CD14-positive monocyte (primary cell): Measurements from ENCODE around the gene BCORL1. TPM values are rescaled to one million over a fixed set of nuclear protein-coding genes. Genes with fewer than 3 reads are reported as not detected.
A peak's percentile ranks its signal among the peaks of the same experiment; 100 is the strongest.

Experiments used
- DNase-seq, 3 donors: peaks; one replicate each; pipeline ENCODE4 v3.0.0-alpha.2; 2011 to 2022
- H2AFZ ChIP-seq: 2 replicates; pipeline ENCODE4 v1.6.0; 2012; ENCODE audit warnings: mild to moderate bottlenecking, low read depth, low read length, inconsistent platforms; ENCODE audit not compliant: insufficient read depth, poor library complexity, severe bottlenecking
- H3K27ac ChIP-seq, 2 donors: 1 replicate in 1 of 2; 2 replicates in 1 of 2; pipeline ENCODE4 v1.5.1; 2012 to 2013; ENCODE audit warnings: low read length in 2 of 2, control low read depth in 1 of 2, inconsistent platforms in 1 of 2, low read depth in 1 of 2, mild to moderate bottlenecking in 1 of 2
- H3K27me3 ChIP-seq, 2 donors: one replicate each; pipeline versions ENCODE4 v1.6.0 to v1.6.1; 2011 to 2013; ENCODE audit warnings: low read length in 2 of 2; ENCODE audit not compliant: control insufficient read depth in 2 of 2, insufficient read depth in 2 of 2
- H3K36me3 ChIP-seq, 2 donors: replicated peaks in 1 of 2; 1 replicate in 1 of 2; 2 replicates in 1 of 2; pipeline versions ENCODE4 v1.5.1 to v1.6.1; 2012 to 2013; ENCODE audit warnings: low read length in 2 of 2, control low read depth in 1 of 2, inconsistent platforms in 1 of 2, mild to moderate bottlenecking in 1 of 2; ENCODE audit not compliant: insufficient read depth in 2 of 2, control insufficient read depth in 1 of 2
- H3K4me1 ChIP-seq, 2 donors: 1 replicate in 1 of 2; 2 replicates in 1 of 2; pipeline versions ENCODE4 v1.5.1 to v1.6.1; 2012 to 2013; ENCODE audit warnings: low read length in 2 of 2, control low read depth in 1 of 2, inconsistent platforms in 1 of 2, mild to moderate bottlenecking in 1 of 2, moderate library complexity in 1 of 2; ENCODE audit not compliant: insufficient read depth in 2 of 2, control insufficient read depth in 1 of 2
- H3K4me2 ChIP-seq: replicated peaks from 2 replicates; pipeline ENCODE3; 2012; ENCODE audit warnings: low read length, moderate library complexity, mild to moderate bottlenecking; ENCODE audit not compliant: poor library complexity, severe bottlenecking; ENCODE audit errors: extremely low read depth
- H3K4me3 ChIP-seq, 3 experiments: fragments of 200-600 bp in 1 of 3; sonication (generic) in 1 of 3; replicated peaks in 1 of 3; 1 replicate in 2 of 3; 2 replicates in 1 of 3; pipeline ENCODE4 v1.5.1; 2011 to 2013; ENCODE audit warnings: low read length in 3 of 3, mild to moderate bottlenecking in 3 of 3, control low read depth in 2 of 3, low read depth in 2 of 3, inconsistent platforms in 1 of 3, moderate library complexity in 1 of 3
- H3K79me2 ChIP-seq: 2 replicates; pipeline ENCODE4 v1.6.0; 2012; ENCODE audit warnings: mild to moderate bottlenecking, control low read depth, inconsistent platforms, low read length, moderate library complexity; ENCODE audit not compliant: insufficient read depth
- H3K9ac ChIP-seq: 2 replicates; pipeline ENCODE4 v1.6.0; 2017; ENCODE audit warnings: low read length, mild to moderate bottlenecking; ENCODE audit not compliant: insufficient read depth, poor library complexity, severe bottlenecking
- H3K9me3 ChIP-seq, 2 donors: replicated peaks in 1 of 2; 1 replicate in 1 of 2; 2 replicates in 1 of 2; pipeline versions ENCODE4 v1.5.1 to v1.6.1; 2012 to 2013; ENCODE audit warnings: low read length in 2 of 2, control low read depth in 1 of 2; ENCODE audit not compliant: control insufficient read depth in 1 of 2, insufficient read depth in 1 of 2
- H4K20me1 ChIP-seq: 2 replicates; pipeline ENCODE4 v1.6.0; 2012; ENCODE audit warnings: mild to moderate bottlenecking, low read length, control low read depth, moderate library complexity; ENCODE audit not compliant: insufficient read depth
- H3K27ac Mint-ChIP-seq, 7 donors: one replicate each; pipeline ENCODE4 v1.8.0; 2020; ENCODE audit warnings: mild to moderate bottlenecking in 7 of 7, mixed read lengths in 7 of 7, moderate library complexity in 6 of 7, inconsistent platforms in 2 of 7
- H3K27me3 Mint-ChIP-seq, 3 donors: one replicate each; pipeline ENCODE4 v1.8.0; 2021 to 2022; ENCODE audit warnings: low read depth in 3 of 3, mild to moderate bottlenecking in 3 of 3, mixed read lengths in 3 of 3, moderate library complexity in 3 of 3, inconsistent platforms in 1 of 3
- H3K36me3 Mint-ChIP-seq, 2 donors: one replicate each; pipeline ENCODE4 v1.8.0; 2020; ENCODE audit warnings: mixed read lengths in 2 of 2, inconsistent platforms in 1 of 2, mild to moderate bottlenecking in 1 of 2
- H3K4me1 Mint-ChIP-seq: one replicate; pipeline ENCODE4 v1.8.0; 2020; ENCODE audit warnings: mild to moderate bottlenecking, mixed read lengths
- H3K4me3 Mint-ChIP-seq, 2 donors: one replicate each; pipeline ENCODE4 v1.8.0; 2020; ENCODE audit warnings: mild to moderate bottlenecking in 2 of 2, mixed read lengths in 2 of 2, moderate library complexity in 1 of 2
- H3K9me3 Mint-ChIP-seq, 7 donors: one replicate each; pipeline ENCODE4 v1.8.0; 2020 to 2022; ENCODE audit warnings: mixed read lengths in 7 of 7, mild to moderate bottlenecking in 6 of 7, moderate library complexity in 6 of 7, inconsistent platforms in 2 of 7
- WGBS: methylation state at CpG from one replicate; pipeline ENCODE4 v1.1.5; 2013; ENCODE audit warnings: missing lambda C conversion rate; ENCODE audit not compliant: insufficient coverage; 5-methylcytosine and 5-hydroxymethylcytosine counted together
- intact Hi-C, 2 donors: fragments of 100-400 bp; cut with micrococcal nuclease; formaldehyde crosslinking; loops; one replicate each; pipeline versions ENCODE4 v1.15.0 to v1.15.1; 2023
- polyA plus RNA-seq, 3 donors: library from polyadenylated mRNA; depleted of rRNA in 1 of 3; unstranded in 2 of 3; stranded (reverse) in 1 of 3; fragments of 300-500 nt in 2 of 3; fragments of >200 nt in 1 of 3; fragmentation: Illumina TruSeq in 2 of 3; gene quantifications; 1 replicate in 2 of 3; 2 replicates in 1 of 3; pipeline ENCODE4 v1.2.3, GENCODE V29; 2012 to 2021
- TF ChIP-seq, protein P1 (sequence below): fragments of 200-600 bp; IDR thresholded peaks from one replicate; pipeline ENCODE4 v1.8.0; 2022; ENCODE audit warnings: antibody characterized with exemption, mild to moderate bottlenecking

Gene BCORL1
- polyA plus RNA-seq, 3 donors: 0.69 to 2.4 (median 0.72) TPM

- peaks cover 66 to 88% of the 10 kb centered on the region in 2 donors for H3K36me3 ChIP-seq
- no peak for DNase-seq
- intact Hi-C loops: no loop called here
Measured at GRCh38 chrX:130049821-130050220, 67.4 kb downstream of the BCORL1 start.

GRCh38 chrX:130051176-130051845, 68.9 kb downstream of the BCORL1 start:
- no peak overlapping the region for H3K4me3 Mint-ChIP-seq
- Histone ChIP-seq H3K36me3 (peaks cover 57 to 85% of the 10 kb centered on the region in 2 donors), H4K20me1 (no peaks in the 10 kb centered on the region), H3K9me3 (no peaks in the 10 kb centered on the region), H3K4me2 (no peak overlapping the region), H3K4me1 (no peaks in the 10 kb centered on the region), H3K27ac (no peak overlapping the region), H3K4me3 (no peak overlapping the region), H3K79me2 (no peaks in the 10 kb centered on the region), H2AFZ (no peak overlapping the region), H3K27me3 (no peaks in the 10 kb centered on the region), H3K9ac (no peak overlapping the region)
- intact Hi-C loops: no loop called here
- WGBS: 100% methylated on average over 3 of the region's 12 CpGs
- peak overlapping the region in 1 of 7 donors; percentile 45 for H3K27ac Mint-ChIP-seq
- peaks cover 49 to 80% of the 10 kb centered on the region in 2 donors for H3K36me3 Mint-ChIP-seq
- H3K27me3 Mint-ChIP-seq: peaks cover 0 to 7% (median 0%) of the 10 kb centered on the region in 3 donors
- H3K9me3 Mint-ChIP-seq: peaks cover 0 to 3% (median 0%) of the 10 kb centered on the region in 7 donors
- TF ChIP-seq, protein P1, sequence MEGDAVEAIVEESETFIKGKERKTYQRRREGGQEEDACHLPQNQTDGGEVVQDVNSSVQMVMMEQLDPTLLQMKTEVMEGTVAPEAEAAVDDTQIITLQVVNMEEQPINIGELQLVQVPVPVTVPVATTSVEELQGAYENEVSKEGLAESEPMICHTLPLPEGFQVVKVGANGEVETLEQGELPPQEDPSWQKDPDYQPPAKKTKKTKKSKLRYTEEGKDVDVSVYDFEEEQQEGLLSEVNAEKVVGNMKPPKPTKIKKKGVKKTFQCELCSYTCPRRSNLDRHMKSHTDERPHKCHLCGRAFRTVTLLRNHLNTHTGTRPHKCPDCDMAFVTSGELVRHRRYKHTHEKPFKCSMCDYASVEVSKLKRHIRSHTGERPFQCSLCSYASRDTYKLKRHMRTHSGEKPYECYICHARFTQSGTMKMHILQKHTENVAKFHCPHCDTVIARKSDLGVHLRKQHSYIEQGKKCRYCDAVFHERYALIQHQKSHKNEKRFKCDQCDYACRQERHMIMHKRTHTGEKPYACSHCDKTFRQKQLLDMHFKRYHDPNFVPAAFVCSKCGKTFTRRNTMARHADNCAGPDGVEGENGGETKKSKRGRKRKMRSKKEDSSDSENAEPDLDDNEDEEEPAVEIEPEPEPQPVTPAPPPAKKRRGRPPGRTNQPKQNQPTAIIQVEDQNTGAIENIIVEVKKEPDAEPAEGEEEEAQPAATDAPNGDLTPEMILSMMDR: no peak
- H3K4me1 Mint-ChIP-seq: no peaks in the 10 kb centered on the region
- DNase-seq: no peak

More at GRCh38 chrX:130049821-130050220, 67.4 kb downstream of the BCORL1 start:
- no peak overlapping the region for H3K27ac Mint-ChIP-seq
- Histone ChIP-seq H3K4me2 (no peak overlapping the region), H3K9me3 (no peaks in the 10 kb centered on the region), H3K9ac (no peak overlapping the region), H3K27me3 (no peaks in the 10 kb centered on the region), H3K27ac (no peak overlapping the region), H3K79me2 (no peaks in the 10 kb centered on the region), H4K20me1 (no peaks in the 10 kb centered on the region), H2AFZ (no peak overlapping the region), H3K4me1 (no peaks in the 10 kb centered on the region), H3K4me3 (no peak overlapping the region)
- H3K4me1 Mint-ChIP-seq: no peaks in the 10 kb centered on the region
- 100% methylated on average over 1 of the region's 8 CpGs for WGBS
- H3K27me3 Mint-ChIP-seq: peaks cover 0 to 5% (median 0%) of the 10 kb centered on the region in 3 donors
- H3K9me3 Mint-ChIP-seq: peaks cover 0 to 3% (median 0%) of the 10 kb centered on the region in 7 donors
- TF ChIP-seq, protein P1: no peak
- H3K36me3 Mint-ChIP-seq: peaks cover 49 to 80% of the 10 kb centered on the region in 2 donors
- no peak overlapping the region for H3K4me3 Mint-ChIP-seq
